Glutamatergic neuron (in vitro differentiated cells): ENCODE measurements around the gene NELFB. TPM values are rescaled to one million over a fixed set of nuclear protein-coding genes. Genes with fewer than 3 reads are reported as not detected.

Experiments used
- DNase-seq: peaks from one replicate; pipeline ENCODE4 v3.0.0; 2022
- H3K27ac Mint-ChIP-seq: one replicate; pipeline ENCODE4 v1.8.0; 2020; ENCODE audit warnings: mild to moderate bottlenecking, mixed read lengths, inconsistent platforms; ENCODE audit not compliant: unreplicated experiment
- H3K27me3 Mint-ChIP-seq: one replicate; pipeline ENCODE4 v1.8.0; 2020; ENCODE audit warnings: mild to moderate bottlenecking, moderate library complexity, mixed read lengths, inconsistent platforms; ENCODE audit not compliant: unreplicated experiment
- H3K36me3 Mint-ChIP-seq: one replicate; pipeline ENCODE4 v1.8.0; 2020; ENCODE audit warnings: mild to moderate bottlenecking, mixed read lengths, inconsistent platforms; ENCODE audit not compliant: unreplicated experiment
- H3K4me1 Mint-ChIP-seq: one replicate; pipeline ENCODE4 v1.8.0; 2020; ENCODE audit warnings: mild to moderate bottlenecking, low read depth, mixed read lengths, inconsistent platforms; ENCODE audit not compliant: unreplicated experiment
- H3K4me3 Mint-ChIP-seq: one replicate; pipeline ENCODE4 v1.8.0; 2020; ENCODE audit warnings: mild to moderate bottlenecking, mixed read lengths, inconsistent platforms; ENCODE audit not compliant: unreplicated experiment
- H3K9me3 Mint-ChIP-seq: one replicate; pipeline ENCODE4 v1.8.0; 2020; ENCODE audit warnings: mild to moderate bottlenecking, moderate library complexity, mixed read lengths, inconsistent platforms; ENCODE audit not compliant: unreplicated experiment
- CTCF ChIP-seq: fragments of 200-600 bp; sonication (generic); IDR thresholded peaks from one replicate; pipeline ENCODE4 v1.5.0; 2021; ENCODE audit not compliant: partially characterized antibody, unreplicated experiment
- total RNA-seq: library from RNA; stranded (reverse); fragmentation: NEBNext Ultra II Directional; extraction: Animal tissue kit (Norgen Biotek cat#: 25700); gene quantifications from one replicate; pipeline ENCODE4 v1.2.1, GENCODE V29; 2021; ENCODE audit not compliant: unreplicated experiment

Gene NELFB
- total RNA-seq, 1 donor from 2014 or later: 48.5 TPM

DNA sequence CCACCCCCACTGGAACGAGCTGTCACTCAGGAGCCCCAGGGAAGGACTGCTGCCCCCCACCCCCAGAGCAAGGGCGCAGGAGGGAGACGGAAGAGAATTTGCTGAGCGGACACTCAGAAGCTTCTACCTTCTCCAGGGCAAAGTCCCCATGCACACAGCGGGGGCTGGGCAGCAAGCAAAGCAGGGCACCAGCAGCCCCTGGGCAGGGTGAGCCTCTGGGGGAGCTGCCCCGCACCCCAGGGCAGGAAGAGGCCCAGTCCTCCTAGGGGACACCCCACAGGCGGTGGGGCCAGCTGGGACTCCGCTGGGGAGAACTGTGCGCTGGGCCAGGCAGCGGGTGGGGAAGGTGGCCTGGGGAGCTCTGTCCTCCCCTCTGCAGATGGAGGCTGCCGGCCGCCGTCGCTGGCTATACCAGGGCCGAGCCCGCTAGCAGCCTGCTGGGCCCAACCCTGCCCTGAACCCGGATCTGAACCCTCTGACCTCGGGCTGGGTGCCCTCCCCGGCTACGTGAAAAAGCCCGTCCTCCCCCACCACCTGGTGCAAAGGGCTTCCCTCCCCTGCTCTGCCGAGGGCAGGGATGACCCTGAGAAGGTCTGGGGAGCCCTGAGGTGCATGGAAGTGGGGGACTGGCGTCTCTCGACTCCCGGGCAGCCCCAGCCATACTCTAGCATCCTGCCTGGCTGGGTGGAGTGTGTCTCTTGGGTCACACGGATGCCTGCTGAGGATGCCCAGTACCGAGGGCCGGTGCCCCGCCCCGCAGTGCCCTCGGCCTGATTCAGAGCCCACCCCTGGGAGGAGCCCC is 25.0 kb upstream of the NELFB start:
- Mint-ChIP-seq H3K4me1 (peaks cover 2% of the 10 kb centered on the region), H3K9me3 (no peaks in the 10 kb centered on the region), H3K36me3 (no peaks in the 10 kb centered on the region), H3K27me3 (peaks cover 2% of the 10 kb centered on the region), H3K27ac (no peak overlapping the region), H3K4me3 (no peak overlapping the region)
- no peak for DNase-seq
- no peak for TF ChIP-seq CTCF

DNA sequence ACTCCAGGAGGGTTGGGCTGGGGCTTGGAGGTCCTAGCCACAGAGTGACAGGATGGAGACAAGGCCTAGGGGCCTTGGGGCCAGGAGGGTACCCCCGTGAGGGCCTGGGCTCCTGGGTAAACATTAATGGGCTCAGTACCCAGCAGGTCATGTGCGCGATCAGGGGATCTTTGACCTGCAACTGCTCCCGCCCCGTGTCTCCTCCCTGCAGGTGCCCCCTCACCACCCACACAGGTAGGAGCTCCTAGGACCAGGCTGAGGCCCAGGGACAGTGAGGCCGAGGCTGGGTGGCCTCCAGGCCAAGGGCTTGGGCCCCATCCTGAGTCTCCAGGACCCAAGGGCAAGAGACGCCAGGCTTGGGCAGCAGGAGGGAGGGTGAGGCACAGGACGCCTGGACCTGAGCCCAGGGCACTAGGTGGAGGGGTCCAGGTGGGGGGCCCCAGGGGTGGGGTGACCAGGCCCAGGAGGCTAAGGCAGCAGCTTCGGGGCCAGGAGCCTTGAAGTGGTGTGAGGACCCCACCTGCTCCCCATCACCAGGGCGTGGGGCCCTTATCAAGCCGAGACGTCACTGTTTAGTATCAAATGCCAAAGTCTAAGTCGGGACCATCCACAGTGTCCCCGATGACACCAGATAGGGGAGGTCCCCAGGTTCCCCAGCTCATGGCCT is 24.3 kb upstream of the NELFB start, which contains the start of gene SLC34A3:
TSS of gene SLC34A3 (plus strand) at position 197 of the 667 bp plus-strand sequence. CDS start 802 bp downstream, outside the sequence.
- peaks cover 2% of the 10 kb centered on the region for H3K4me1 Mint-ChIP-seq
- no peak within 1 kb of the TSS for H3K27ac Mint-ChIP-seq
- H3K36me3 Mint-ChIP-seq: no peaks in the 10 kb centered on the region
- H3K9me3 Mint-ChIP-seq: no peaks in the 10 kb centered on the region
- DNase-seq: no peak
- no peak within 1 kb of the TSS for H3K4me3 Mint-ChIP-seq
- H3K27me3 Mint-ChIP-seq: peaks cover 2% of the 10 kb centered on the region
- TF ChIP-seq CTCF: no peak

- Mint-ChIP-seq H3K4me3 (no peak overlapping the region), H3K36me3 (no peaks in the 10 kb centered on the region), H3K9me3 (no peaks in the 10 kb centered on the region), H3K27ac (no peak overlapping the region), H3K27me3 (no peaks in the 10 kb centered on the region), H3K4me1 (peaks cover 2% of the 10 kb centered on the region)
- no peak for TF ChIP-seq CTCF
- no peak for DNase-seq
These were observed 23.6 kb upstream of the NELFB start for GRCh38 chr9:137231372-137232039.

DNA sequence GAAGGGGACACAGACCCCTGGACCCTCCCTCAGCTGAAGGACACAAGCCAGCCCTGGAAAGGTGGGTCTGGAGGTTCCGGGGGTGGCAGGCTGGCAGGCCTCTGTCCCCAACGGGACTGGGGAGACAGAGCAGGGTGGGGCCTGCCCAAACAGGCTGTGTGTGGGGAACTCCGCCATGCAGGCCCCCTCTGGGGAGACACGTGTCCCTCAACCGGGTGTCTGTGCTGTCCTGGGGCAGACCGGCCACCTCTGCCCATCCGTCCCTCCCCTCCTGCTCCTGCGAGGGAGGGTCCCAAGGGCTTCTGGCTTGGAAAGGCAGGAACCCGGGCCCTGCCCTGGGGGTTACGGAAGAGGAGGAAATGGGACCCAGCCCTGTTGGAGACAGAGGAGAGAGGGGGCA is 23.0 kb upstream of the NELFB start:
- H3K36me3 Mint-ChIP-seq: no peaks in the 10 kb centered on the region
- TF ChIP-seq CTCF: no peak
- H3K9me3 Mint-ChIP-seq: no peaks in the 10 kb centered on the region
- H3K4me1 Mint-ChIP-seq: peaks cover 2% of the 10 kb centered on the region
- no peak overlapping the region for H3K4me3 Mint-ChIP-seq
- no peak for DNase-seq
- no peaks in the 10 kb centered on the region for H3K27me3 Mint-ChIP-seq
- no peak overlapping the region for H3K27ac Mint-ChIP-seq
